Sigmoid colon (tissue), 7 donors: ENCODE data around the gene USP34. TPM values are rescaled to one million over a fixed set of nuclear protein-coding genes. Genes with fewer than 3 reads are reported as not detected.

Experiments
- DNase-seq: peaks from one replicate; pipeline ENCODE4 v3.0.0-alpha.2; 2019
- H3K27ac ChIP-seq, 4 donors: fragments of 200-600 bp; sonication (generic); one replicate each; pipeline ENCODE4 v1.5.1; 2016 to 2019; ENCODE audit warnings: mild to moderate bottlenecking in 1 of 4
- H3K27me3 ChIP-seq, 3 donors: fragments of 200-600 bp; sonication (generic); one replicate each; pipeline ENCODE4 v1.5.1; 2019; ENCODE audit warnings: mild to moderate bottlenecking in 1 of 3
- H3K36me3 ChIP-seq, 4 donors: fragments of 200-600 bp; sonication (generic); one replicate each; pipeline ENCODE4 v1.5.1; 2016 to 2019
- H3K4me1 ChIP-seq, 4 donors: fragments of 200-600 bp; sonication (generic); one replicate each; pipeline ENCODE4 v1.5.1; 2017 to 2019
- H3K4me3 ChIP-seq, 4 donors: fragments of 200-600 bp; sonication (generic); one replicate each; pipeline ENCODE4 v1.5.1; 2017 to 2019; ENCODE audit warnings: mild to moderate bottlenecking in 2 of 4, moderate library complexity in 1 of 4
- H3K9me3 ChIP-seq, 4 donors: fragments of 200-600 bp in 3 of 4; sonication (generic) in 3 of 4; one replicate each; pipeline versions ENCODE4 v1.5.1 to v1.6.1; 2013 to 2019
- CTCF ChIP-seq, 4 experiments: fragments of 450-650 bp in 3 of 4; fragments of 200-600 bp in 1 of 4; IDR thresholded peaks; one replicate each; pipeline ENCODE4 v1.5.1; 2016 to 2019; ENCODE audit warnings: antibody characterized with exemption in 4 of 4, mild to moderate bottlenecking in 3 of 4, moderate library complexity in 2 of 4
- EP300 ChIP-seq, 4 donors: sonication (generic); formaldehyde crosslinking; IDR thresholded peaks; one replicate each; pipeline ENCODE4 v1.6.1; 2017; ENCODE audit warnings: antibody characterized with exemption in 4 of 4
- POLR2A ChIP-seq, 2 donors: fragments of 450-650 bp; IDR thresholded peaks; one replicate each; pipeline ENCODE4 v1.6.1; 2016; ENCODE audit warnings: antibody characterized with exemption in 2 of 2, mild to moderate bottlenecking in 2 of 2, moderate library complexity in 2 of 2
- POLR2AphosphoS5 ChIP-seq, 4 donors: sonication (generic); formaldehyde crosslinking; IDR thresholded peaks; one replicate each; pipeline ENCODE4 v1.6.1; 2017; ENCODE audit warnings: antibody characterized with exemption in 4 of 4
- WGBS, 2 donors: extraction: QIAGEN DNeasy Blood & Tissue Kit; methylation state at CpG; one replicate each; pipeline ENCODE4 v1.1.7; 2013; 5-methylcytosine and 5-hydroxymethylcytosine counted together
- intact Hi-C: fragments of 100-400 bp; cut with DNase I; formaldehyde crosslinking; loops from one replicate; pipeline ENCODE4 v1.15.1; 2023
- polyA plus RNA-seq, 3 donors: library from polyadenylated mRNA; stranded (reverse); fragments of 200-250 nt; gene quantifications; one replicate each; pipeline ENCODE4 v1.2.3, GENCODE V29; 2013
- total RNA-seq, 4 donors: library from RNA; depleted of rRNA; stranded (reverse); fragments of >200 nt; gene quantifications; one replicate each; pipeline ENCODE4 v1.1.0, GENCODE V29; 2016
- donor health status: healthy with polysubstance abuse.
- donor health status: Bipolar disorder and iron deficiency.
- donor health status: healthy.

USP34 gene
- total and polyA plus RNA-seq, 7 donors: 23.6 to 158 (median 135) TPM

- H3K9me3 ChIP-seq: no peaks in the 10 kb centered on the region
- H3K4me3 ChIP-seq: peak overlapping the region in 2 of 4 donors; percentile 10 to 18
- H3K36me3 ChIP-seq: peaks cover 19 to 44% (median 22%) of the 10 kb centered on the region in 4 donors
- no peak for TF ChIP-seq POLR2A (IDR thresholded peaks at IDR 0.05)
- peak; percentile 12 to 36 (median 26) for TF ChIP-seq POLR2AphosphoS5 (IDR thresholded peaks at IDR 0.05)
- intact Hi-C loops: loop anchor here (5.0 kb wide), 3 partner anchors 113 to 628 kb away; partner anchors contain the start of genes BCL11A, SANBR and XPO1
- 74 to 77% methylated on average over 14 of the region's 14 CpGs for WGBS, 2 donors
- H3K27ac ChIP-seq: peak overlapping the region; percentile 66 to 99 (median 98)
- peak; percentile 92 for DNase-seq
- no peaks in the 10 kb centered on the region for H3K27me3 ChIP-seq
- peaks cover 0 to 58% (median 50%) of the 10 kb centered on the region in 4 donors for H3K4me1 ChIP-seq
These were observed 290.9 kb downstream of the USP34 start for GRCh38 chr2:61179701-61180639.

GRCh38 chr2:61178603-61179545, 292.0 kb downstream of the USP34 start:
- WGBS, 2 donors: 88 to 90% methylated on average over 22 of the region's 22 CpGs
- no peaks in the 10 kb centered on the region for H3K9me3 ChIP-seq
- peaks cover 0 to 55% (median 50%) of the 10 kb centered on the region in 4 donors for H3K4me1 ChIP-seq
- no peak for DNase-seq
- H3K36me3 ChIP-seq: peaks cover 10 to 33% (median 20%) of the 10 kb centered on the region in 4 donors
- TF ChIP-seq CTCF (IDR thresholded peaks at IDR 0.05) (no peak), POLR2AphosphoS5 (IDR thresholded peaks at IDR 0.05) (no peak), POLR2A (IDR thresholded peaks at IDR 0.05) (no peak), EP300 (IDR thresholded peaks at IDR 0.05) (no peak)
- H3K27me3 ChIP-seq: no peaks in the 10 kb centered on the region
- peak overlapping the region; percentile 53 to 94 (median 88) for H3K4me3 ChIP-seq
- intact Hi-C loops: loop anchor here (5.0 kb wide), 3 partner anchors 112 to 627 kb away; partner anchors contain the start of genes BCL11A, SANBR and XPO1
- peak overlapping the region; percentile 97 to 99 (median 98) for H3K27ac ChIP-seq

GRCh38 chr2:61177727-61178549, 292.9 kb downstream of the USP34 start:
- Histone ChIP-seq H3K4me3 (peak overlapping the region; percentile 53 to 94 (median 88)), H3K27me3 (no peaks in the 10 kb centered on the region), H3K36me3 (peaks cover under 1 to 23% (median 14%) of the 10 kb centered on the region in 4 donors), H3K27ac (peak overlapping the region; percentile 97 to 99 (median 98)), H3K9me3 (no peaks in the 10 kb centered on the region), H3K4me1 (peaks cover 0 to 52% (median 50%) of the 10 kb centered on the region in 4 donors)
- TF ChIP-seq POLR2AphosphoS5 (IDR thresholded peaks at IDR 0.05) (peak in 1 of 4 donors; percentile 2), EP300 (IDR thresholded peaks at IDR 0.05) (no peak)
- intact Hi-C loops: loop anchor here (1.0 to 5.0 kb wide), 5 partner anchors 34 to 626 kb away; partner anchors contain the start of genes BCL11A, REL, SANBR and XPO1
- WGBS, 2 donors: 16 to 17% methylated on average over 45 of the region's 45 CpGs
- DNase-seq: no peak

- peak overlapping the region; percentile 97 to 99 (median 98) for H3K27ac ChIP-seq
- 1% methylated on average over 111 of the region's 111 CpGs for WGBS, 2 donors
- peak; percentile 96 for DNase-seq
- peaks cover 0 to 14% (median 11%) of the 10 kb centered on the region in 4 donors for H3K36me3 ChIP-seq
- peak overlapping the region; percentile 74 to 94 (median 88) for H3K4me3 ChIP-seq
- intact Hi-C loops: loop anchor here (1.0 to 5.0 kb wide), 5 partner anchors 33 to 625 kb away; partner anchors contain the start of genes BCL11A, REL, SANBR and XPO1
- no peaks in the 10 kb centered on the region for H3K27me3 ChIP-seq
- H3K9me3 ChIP-seq: no peaks in the 10 kb centered on the region
- TF ChIP-seq POLR2AphosphoS5 (IDR thresholded peaks at IDR 0.05) (peak; percentile 86 to 96 (median 94)), EP300 (IDR thresholded peaks at IDR 0.05) (peak in 2 of 4 donors; percentile 45 to 70), CTCF (IDR thresholded peaks at IDR 0.05) (no peak), POLR2A (IDR thresholded peaks at IDR 0.05) (peak; percentile 64 to 79)
- H3K4me1 ChIP-seq: peaks cover 0 to 47% (median 46%) of the 10 kb centered on the region in 4 donors
These were observed 293.8 kb downstream of the USP34 start for GRCh38 chr2:61176755-61177726.
